ENCODE data around the gene EYS.

DNA sequence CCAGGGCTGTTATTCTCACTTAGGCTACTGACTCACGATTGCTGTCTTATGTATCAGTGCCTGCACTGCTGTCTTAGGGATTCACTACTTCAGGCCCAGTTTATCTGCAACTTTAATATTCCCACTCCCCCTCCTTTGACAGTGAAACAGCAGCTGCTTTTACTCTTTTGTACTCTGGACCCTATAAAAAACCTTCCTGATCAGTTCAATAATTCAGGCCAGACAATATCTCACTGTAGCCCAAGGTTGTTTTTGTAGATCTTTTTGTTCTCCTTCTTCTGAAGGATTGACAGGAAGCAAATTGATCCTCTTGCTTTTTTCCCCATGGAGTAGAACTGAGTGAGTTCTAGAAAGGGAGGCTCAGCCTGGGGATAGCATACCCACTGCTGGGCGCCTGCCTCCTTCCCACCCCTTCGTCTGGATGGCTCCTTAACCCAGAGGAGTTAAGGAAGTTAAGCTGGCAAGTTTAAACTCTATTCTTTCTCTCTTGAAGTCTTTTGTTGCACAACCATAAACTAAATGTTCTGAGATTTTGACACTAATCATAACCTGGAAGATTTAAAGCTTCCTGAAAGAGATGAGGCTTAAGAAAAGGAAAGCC, 22.0 kb upstream of the EYS start:
- TF ChIP-seq ARNTL (CRISPR knock-in tag; IDR thresholded peaks at IDR 0.05; ENCODE audit: borderline replicate concordance, low read depth) (no peak), RARB (CRISPR knock-in tag; IDR thresholded peaks at IDR 0.05) (no peak), TCF4 (CRISPR knock-in tag; IDR thresholded peaks at IDR 0.05; ENCODE audit: borderline replicate concordance) (no peak), OSR1 (CRISPR knock-in tag; IDR thresholded peaks at IDR 0.05) (no peak), ZFP30 (CRISPR knock-in tag; IDR thresholded peaks at IDR 0.05) (no peak), ESRRG (CRISPR knock-in tag; IDR thresholded peaks at IDR 0.05) (no peak), ZC3H10 (CRISPR knock-in tag; IDR thresholded peaks at IDR 0.05) (no peak), GLIS3 (CRISPR knock-in tag; IDR thresholded peaks at IDR 0.05) (no peak), ISL1 (CRISPR knock-in tag; IDR thresholded peaks at IDR 0.05) (no peak), ZNF565 (CRISPR knock-in tag; conservative IDR thresholded peaks at IDR 0.05; ENCODE audit: low read depth) (no peak)
- TF ChIP-seq, protein P1, sequence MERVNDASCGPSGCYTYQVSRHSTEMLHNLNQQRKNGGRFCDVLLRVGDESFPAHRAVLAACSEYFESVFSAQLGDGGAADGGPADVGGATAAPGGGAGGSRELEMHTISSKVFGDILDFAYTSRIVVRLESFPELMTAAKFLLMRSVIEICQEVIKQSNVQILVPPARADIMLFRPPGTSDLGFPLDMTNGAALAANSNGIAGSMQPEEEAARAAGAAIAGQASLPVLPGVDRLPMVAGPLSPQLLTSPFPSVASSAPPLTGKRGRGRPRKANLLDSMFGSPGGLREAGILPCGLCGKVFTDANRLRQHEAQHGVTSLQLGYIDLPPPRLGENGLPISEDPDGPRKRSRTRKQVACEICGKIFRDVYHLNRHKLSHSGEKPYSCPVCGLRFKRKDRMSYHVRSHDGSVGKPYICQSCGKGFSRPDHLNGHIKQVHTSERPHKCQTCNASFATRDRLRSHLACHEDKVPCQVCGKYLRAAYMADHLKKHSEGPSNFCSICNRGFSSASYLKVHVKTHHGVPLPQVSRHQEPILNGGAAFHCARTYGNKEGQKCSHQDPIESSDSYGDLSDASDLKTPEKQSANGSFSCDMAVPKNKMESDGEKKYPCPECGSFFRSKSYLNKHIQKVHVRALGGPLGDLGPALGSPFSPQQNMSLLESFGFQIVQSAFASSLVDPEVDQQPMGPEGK (CRISPR knock-in tag; IDR thresholded peaks at IDR 0.05; ENCODE audit: borderline replicate concordance) = no peak
- TF ChIP-seq, protein P2, sequence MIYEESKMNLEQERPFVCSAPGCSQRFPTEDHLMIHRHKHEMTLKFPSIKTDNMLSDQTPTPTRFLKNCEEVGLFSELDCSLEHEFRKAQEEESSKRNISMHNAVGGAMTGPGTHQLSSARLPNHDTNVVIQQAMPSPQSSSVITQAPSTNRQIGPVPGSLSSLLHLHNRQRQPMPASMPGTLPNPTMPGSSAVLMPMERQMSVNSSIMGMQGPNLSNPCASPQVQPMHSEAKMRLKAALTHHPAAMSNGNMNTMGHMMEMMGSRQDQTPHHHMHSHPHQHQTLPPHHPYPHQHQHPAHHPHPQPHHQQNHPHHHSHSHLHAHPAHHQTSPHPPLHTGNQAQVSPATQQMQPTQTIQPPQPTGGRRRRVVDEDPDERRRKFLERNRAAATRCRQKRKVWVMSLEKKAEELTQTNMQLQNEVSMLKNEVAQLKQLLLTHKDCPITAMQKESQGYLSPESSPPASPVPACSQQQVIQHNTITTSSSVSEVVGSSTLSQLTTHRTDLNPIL (CRISPR knock-in tag; IDR thresholded peaks at IDR 0.05; ENCODE audit: low read depth) = no peak

Measured in SK-N-SH treated with all-trans-retinoic acid at 6 μM for 48 hours (cell line).